Left renal pelvis (tissue), 4 donors: ENCODE data around the gene OR2S2. TPM values are rescaled to one million over a fixed set of nuclear protein-coding genes. Genes with fewer than 3 reads are reported as not detected.
"Not testable (repeated sequence)": the region's sequence is repeated elsewhere in the genome, so short reads cannot be mapped to it uniquely, and the experiment has no call there.

Source experiments
- DNase-seq, 4 donors: peaks; one replicate each; pipeline ENCODE4 v3.0.0-alpha.2; 2013; ENCODE audit warnings: low read depth in 4 of 4, low spot score in 3 of 4
- polyA plus RNA-seq, 4 donors: library from polyadenylated mRNA; unstranded; fragments of 120-200 nt; gene quantifications; one replicate each; pipeline ENCODE4 v1.2.1, GENCODE V29; 2013; ENCODE audit not compliant: insufficient read length in 4 of 4

The OR2S2 gene
- polyA plus RNA-seq, 4 donors = not detected

DNA sequence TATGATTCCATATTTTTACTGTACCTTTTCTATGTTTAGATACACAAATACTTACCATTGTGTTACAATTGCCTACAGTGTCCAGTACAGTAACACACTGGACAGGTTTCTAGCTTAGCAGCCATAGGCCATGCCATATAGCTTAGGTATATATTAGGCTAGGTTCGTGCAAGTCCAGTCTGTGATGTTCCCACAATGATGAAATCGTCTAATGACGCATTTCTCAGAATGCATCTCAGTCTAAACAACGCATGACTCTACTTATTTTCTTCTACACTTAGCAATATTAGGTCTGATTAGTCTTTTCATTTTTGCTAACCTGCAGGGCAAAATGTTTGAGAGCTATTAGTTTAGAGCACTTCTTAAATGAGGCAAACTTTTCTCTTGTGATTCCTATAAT, 22.7 kb downstream of the OR2S2 start:
- DNase-seq = no peak

DNA sequence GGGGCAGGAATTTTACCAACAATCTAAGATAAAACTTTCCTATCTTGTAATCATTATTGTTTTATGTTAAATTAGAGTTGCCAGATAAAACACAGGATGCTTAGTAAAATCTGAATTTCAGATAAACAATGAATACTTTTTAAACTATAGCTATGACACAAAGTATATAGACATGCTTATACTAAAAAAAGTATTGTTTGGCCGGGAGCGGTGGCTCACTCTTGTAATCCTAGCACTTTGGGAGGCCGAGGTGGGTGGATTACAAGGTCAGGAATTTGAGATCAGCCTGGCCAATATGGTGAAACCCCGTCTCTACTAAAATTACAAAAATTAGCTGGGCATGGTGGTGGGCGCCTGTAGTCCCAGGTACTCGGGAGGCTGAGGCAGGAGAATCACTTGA, 23.9 kb downstream of the OR2S2 start:
- DNase-seq = not testable (repeated sequence)

DNA sequence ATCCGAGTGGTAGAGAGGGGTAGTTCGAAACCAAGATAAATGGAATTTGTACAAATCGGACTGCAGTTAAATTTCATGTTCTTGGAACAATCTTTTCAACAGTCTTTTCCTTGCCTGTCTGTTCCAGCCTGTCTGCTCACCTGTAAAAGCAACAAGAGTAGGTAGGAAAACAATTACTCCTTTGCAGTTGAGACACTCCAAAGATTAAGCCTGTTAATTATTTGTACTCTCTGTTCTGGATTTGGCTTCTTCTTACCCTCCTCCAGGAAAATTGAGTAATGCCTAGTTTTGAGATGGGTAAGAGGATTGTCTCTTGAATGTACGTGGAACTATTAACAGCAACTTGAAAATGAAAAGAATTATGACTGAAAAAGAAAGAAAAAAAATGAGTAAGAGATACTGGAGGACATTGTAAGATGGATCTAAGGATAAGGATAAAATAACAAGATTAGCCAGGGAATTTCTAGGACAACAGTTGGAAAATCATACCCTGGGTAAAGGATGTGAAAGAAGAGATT, 24.3 kb downstream of the OR2S2 start:
- no peak for DNase-seq

DNA sequence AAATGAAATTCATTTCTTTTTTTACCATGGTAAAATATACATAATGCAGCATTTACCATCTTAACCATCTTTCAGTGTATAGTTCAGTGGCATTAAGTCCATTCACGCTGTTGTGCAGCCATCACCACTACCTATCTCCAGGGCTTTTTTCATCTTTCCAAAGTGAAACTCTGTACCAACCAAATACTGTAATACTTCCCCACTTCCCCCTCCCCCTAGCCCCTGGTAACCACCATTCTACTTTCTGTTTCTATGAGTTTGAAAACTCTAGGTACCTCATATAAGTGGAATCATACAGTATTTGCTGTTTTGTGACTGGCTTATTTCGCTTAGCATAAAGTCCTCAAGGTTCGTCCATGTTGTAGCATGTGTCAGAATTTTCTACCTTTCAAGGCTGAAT, 25.2 kb downstream of the OR2S2 start:
- DNase-seq = no peak

DNA sequence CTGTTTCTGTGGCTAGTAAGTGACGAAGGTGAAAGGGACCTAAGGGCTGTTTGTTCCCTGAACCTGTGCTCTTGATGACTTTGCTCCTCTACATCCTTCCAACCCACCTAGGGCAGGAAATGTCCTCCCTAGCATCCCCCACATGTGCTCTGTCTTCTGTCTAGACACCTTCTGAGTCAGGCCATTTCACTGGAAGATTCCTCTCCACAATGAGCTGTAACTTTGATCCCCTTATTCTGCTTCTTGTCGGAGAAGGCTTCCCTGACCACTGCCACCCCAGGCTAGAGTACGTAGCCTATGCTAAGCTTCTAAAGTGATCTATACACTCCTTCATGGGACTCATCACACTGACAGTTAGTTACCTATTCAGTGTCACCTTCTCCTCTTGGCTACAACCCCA, 27.0 kb downstream of the OR2S2 start:
- no peak for DNase-seq

DNA sequence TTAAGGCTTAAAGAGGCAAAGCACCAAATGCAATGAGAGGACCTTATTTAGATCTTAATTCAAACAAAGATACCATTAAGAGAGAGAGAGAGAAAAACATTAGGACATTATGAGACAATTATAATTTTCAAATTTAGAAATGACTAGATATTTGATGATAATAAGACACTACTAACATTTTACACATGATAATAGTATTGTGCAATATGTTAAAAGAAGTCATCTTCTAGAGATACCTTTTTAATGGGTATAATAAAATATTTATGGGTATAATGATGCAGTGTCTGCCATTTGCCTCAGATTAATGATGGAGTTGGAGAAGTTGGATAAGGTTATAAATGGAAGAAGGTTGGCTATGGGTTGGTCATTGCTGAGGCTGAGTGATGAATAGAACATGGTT, 27.4 kb downstream of the OR2S2 start:
- no peak for DNase-seq

DNA sequence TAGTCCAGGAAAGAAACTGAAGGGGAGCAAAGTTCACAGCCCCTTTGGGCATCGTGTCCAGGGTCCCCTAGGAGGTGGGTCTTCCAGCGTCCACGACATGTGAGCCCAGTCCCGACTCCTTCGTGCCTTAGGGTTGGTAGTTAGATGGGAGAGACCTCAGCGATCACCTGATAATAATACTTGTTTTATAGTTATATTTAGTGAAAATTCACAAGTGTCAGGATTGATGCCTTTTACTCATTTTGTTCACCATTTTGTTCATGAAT, 28.6 kb downstream of the OR2S2 start:
- DNase-seq = no peak

DNA sequence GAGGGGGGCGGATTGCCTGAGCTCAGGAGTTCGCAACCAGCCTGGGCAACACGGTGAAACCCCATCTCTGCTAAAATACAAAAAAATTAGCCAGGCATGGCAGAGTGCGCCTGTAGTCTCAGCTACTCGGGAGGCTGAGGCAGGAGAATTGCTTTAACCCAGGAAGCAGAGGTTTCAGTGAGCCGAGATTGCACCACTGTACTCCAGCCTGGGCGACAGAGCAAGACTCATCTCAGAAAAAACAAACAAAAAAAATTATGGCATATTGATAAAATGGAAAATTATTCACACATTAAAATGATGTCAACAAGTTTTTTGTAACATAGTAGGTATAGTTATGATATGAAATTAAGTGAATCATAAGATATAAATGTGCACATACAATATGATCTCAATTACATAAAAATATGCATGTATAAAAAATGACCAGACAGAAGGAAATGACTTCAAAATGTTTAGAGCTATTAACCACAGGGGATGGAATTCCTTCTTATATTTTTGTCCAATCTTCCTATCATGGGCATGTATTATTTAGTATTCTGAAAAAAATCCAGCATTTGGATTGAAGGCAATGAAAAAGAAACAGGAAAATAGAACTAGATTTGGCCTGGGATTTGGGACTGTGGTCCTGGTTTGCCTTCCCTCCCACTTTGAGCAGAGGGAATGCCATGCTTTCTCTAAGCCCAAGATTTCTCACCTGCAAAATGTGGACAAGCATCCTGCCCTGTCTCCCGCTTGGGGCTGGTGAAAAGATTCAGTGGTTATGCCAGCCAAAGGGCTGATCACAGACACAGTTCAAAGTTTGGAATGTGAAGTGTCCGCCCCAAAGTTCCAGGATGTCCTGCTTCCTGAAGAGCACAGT, 29.1 kb downstream of the OR2S2 start:
- DNase-seq = no peak

DNA sequence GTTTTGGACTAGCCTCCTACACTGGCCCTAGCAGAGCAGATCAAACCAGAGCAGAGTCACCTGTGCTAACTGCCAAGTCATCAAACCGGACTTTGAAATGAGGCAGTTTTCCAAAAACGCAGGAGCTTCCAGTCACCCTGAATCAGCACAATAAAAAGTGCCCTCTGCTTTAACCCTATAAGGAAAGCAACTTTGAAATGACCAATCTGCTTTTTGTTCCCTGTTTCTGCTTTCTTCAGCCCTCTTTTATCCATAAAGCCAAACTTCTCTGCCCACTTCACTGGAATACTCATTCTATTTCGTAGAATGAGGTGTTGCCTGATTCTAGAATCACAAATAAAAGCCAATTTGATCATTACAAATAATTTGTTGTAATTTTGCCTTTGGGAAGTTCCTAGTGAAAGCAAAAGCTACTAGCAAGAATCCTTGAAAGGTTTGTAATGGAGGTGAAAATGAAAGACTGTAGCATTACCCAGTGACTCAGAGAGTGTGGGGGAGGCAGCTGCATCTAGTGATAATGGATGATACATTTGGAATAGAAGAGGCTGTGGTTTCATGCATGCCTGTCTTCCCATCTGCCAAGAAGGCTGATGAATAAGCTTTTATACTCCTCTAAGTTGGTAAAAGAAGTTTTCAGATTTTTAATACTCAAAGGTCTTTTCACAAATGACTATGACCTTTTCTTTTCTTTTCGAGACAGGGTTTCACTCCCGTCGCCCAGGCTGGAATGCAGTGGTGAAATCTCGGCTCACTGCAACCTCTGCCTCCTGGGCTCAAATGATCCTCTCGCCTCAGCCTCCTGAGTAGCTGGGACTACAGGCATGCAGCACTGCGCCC, 33.8 kb downstream of the OR2S2 start:
- DNase-seq = no peak

DNA sequence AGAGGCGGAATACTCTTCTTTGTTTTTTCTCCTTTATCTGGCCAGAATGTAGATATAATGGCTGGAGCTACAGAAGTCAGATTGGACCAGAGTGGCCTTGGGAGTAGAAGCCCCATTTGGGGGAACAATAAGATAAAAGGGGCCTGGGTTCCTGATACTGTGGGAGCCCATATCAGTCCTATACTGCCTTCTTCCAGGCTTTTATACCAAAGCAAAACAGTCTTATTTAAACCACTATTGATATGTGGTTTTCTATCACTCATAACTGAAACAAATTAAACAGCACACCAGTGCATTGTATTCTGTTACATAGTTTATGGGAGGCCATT, 34.4 kb downstream of the OR2S2 start:
- no peak for DNase-seq

DNA sequence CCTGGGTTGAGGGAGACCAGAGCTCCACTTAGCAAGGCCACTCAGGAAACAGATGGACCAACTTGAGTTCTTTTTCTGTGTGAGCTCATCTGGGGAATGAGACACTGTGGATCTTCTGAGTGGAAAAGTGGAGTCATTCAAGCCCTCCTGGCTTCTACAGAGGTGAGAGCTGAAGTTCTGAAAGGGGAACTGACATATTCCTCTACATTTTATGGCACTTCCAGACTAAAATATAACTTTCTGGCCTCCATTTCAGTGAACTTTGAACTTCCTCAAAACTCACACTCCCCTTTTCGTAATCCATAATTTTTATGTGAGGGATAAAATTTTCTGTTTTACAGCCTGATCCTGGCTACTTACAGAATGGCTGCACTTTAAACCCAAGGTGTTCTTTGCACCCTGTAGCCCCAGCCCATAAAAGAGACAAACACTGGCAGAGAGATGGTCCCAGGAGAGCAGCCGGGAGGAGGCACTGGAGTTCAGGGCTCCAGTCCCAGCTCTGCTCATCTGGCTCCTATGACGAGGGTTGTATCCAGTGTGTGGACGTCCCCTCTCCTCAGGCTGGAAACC, 37.8 kb downstream of the OR2S2 start:
- DNase-seq = no peak

DNA sequence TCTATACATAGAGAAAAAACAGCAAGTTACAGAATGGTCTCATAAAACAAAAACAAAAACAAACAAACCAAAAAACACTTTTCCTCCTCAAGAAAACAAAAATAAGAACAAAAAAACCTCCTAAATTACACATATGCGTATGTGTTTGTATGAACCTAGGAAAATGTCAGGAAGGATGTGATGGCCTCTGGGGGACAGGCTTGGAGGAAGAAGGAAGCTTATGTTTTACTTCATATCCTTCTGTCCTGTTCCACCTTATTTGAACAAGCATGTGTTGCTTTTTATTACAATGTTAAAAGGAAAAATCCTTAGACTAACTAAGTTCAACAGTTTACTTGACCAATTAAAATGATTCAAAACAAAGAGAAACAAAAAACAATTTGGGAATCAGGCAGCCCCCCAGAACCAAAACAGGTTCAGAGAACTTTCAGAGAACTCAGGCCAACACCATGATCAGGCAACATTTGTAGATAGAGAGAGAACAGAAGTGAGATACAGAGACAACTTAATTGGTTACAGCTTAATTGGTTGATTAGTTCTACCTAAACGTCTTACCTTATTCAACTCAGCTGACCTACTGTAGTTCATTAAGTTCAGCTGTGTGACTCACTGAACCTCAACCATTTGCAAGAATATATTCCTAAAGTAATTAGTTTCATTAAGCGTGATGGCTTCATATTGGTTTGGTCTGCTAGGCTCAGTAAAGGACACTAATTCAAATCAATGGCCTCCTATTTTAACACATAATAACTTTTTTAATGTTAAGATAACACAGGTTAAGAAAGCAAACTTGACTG, 38.5 kb downstream of the OR2S2 start:
- no peak for DNase-seq

DNA sequence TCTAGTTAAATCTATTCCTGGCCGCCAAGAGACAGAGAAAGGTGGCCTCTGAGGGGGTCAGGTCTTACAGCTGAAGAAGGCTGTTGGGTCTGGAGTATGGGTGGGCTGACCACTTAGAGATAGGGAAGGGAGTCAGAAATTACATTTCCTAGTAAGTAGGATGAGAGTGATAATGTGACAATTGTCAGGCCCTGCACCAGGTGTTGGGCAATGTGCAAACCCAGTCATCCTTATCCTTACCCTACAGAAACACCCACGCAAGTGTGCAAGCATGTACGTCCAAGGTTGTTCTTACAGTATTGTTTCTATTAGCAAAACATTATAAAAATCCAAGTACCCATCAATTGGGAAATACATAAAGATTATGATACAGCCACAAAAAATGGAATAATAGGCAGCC, 39.2 kb downstream of the OR2S2 start:
- no peak for DNase-seq

DNA sequence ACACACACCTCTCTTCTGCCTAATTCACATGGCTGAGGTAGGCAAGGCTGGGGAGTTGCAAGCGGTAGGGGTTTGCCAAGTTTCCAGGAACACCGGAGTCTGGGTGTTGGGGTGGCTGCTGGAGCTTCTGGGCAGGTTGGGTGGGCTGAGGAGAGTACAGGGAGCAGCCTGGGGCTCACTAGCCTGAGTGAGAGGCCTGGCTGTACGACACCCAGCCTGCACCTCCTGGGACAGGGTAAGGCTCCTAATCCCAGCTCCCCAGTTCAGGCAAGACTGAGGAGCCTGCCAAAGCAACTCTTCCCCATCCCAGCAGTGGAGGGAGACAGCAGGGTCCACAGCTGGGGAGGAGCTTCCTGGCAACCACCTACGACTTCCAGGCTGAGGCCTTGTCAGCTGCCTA, 40.7 kb downstream of the OR2S2 start:
- no peak for DNase-seq

DNA sequence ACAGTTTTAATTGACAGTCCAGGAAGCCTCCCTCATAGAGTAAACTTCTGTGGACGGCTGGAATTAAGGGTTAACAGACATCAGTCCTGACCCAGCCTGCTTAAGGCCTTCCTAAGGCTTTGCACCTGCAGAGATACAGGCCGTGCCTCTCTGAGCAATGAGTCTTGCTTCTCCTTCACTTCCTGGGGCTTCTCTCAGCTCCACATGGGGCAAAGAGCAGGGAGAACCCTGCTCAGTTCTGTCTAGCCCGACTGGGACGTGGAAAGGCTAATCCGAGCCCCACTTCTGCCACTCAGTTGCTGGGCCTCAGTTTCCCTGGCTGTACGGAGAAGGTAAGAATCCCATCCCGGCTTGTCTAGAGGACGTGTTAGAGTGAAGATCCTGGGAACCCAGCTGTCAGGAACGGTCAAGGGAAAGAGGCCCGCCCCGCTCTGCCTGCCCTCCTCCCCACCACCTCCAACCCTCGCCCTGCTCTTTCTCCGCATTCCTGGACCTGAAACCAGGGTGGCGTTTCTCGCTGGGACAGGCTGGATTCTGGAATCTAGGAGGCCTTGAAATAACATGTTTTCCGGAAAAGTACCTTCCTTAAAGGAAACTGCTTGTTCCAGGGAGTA, 42.2 kb downstream of the OR2S2 start:
- no peak for DNase-seq

DNA sequence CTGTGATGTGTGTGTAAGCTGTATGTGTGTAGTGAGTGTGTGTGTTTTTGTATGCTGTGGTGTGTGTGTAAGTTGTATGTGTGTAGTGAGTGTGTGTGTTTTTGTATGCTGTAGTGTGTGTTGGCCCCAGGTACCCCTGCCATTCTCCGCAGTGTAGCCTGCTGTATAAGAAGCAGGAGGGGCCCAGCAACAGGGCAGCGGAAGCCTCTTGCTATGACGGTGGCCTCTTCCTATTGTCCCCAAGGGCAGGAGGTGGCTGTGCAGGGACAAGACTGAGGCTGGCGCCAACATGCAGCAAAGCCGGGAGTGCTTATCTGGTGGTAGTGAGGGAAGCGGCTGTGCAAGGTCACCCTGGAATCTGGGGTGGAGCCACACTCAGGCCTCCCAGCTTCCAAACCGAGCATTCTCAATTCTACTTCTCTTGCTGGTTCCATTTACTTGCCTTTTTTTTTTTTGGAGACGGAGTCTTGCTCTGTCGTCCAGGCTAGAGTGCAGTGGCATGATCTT, 43.6 kb downstream of the OR2S2 start:
- DNase-seq = no peak

DNA sequence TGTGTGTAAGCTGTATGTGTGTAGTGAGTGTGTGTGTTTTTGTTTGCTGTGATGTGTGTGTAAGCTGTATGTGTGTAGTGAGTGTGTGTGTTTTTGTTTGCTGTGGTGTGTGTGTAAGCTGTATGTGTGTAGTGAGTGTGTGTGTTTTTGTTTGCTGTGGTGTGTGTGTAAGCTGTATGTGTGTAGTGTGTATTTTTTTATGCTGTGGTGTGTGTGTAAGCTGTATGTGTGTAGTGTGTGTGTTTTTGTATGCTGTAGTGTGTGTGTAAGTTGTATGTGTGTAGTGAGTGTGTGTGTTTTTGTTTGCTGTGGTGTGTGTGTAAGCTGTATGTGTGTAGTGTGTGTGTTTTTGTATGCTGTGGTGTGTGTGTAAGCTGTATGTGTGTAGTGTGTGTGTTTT, 44.5 kb downstream of the OR2S2 start:
- DNase-seq = not testable (repeated sequence)

DNA sequence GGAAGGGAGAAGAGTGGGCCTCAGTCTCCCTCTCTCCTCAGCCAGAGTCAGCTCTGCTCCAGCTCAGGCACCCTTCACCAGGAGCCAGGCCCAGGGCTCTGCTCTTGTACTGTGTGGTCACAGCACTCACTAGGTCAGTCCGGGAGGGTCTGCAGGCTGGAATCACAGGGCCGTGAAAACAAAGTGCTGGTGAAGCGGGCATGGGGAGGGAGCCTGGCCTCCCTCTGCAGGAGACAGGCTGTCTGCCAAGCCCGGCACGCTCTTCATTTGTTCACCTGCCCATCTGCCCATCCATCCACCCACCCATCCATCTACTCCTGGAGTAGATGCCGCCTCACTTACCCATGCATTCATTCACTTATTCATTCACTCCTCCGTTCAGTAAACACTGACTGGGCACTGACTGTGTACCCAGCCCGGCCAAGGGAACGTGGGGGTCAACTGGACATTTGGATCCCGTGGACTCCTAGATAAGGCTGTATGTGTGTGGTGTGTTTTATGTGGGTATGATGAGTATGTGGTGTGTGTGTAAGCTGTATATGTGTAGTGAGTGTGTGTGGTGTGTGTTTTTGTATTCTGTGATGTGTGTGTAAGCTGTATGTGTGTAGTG, 45.1 kb downstream of the OR2S2 start:
- DNase-seq = no peak

DNA sequence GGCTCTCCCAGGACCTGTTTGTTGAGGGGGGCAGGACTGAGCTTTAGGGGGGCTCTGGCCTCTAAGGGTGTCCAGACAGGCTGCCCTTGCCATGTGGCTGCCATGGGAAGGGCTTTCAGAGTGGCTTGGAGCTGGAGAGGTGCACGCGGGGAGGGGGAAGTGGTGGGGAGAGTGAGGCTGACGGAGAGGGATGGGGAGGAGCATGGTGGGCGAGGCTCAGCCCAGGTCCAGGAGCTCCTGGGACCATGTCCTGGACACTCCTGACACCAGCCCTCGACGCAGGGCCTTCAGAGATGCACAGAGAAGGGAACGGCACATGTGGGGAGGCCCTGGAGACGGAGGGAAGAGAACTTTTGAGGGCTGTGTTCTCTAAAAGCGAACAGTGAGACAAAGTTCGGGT, 46.3 kb downstream of the OR2S2 start:
- no peak for DNase-seq
